COLO668 (cell line): Measurements from ENCODE around the gene SCNN1B.
"Not testable (repeated sequence)": the region's sequence is repeated elsewhere in the genome, so short reads cannot be mapped to it uniquely, and the experiment has no call there.

Experiments
- DNase-seq: peaks from one replicate; lab custom pipeline; 2025; ENCODE audit not compliant: unreplicated experiment; lab: John Stamatoyannopoulos, UW

The SCNN1B gene

DNA sequence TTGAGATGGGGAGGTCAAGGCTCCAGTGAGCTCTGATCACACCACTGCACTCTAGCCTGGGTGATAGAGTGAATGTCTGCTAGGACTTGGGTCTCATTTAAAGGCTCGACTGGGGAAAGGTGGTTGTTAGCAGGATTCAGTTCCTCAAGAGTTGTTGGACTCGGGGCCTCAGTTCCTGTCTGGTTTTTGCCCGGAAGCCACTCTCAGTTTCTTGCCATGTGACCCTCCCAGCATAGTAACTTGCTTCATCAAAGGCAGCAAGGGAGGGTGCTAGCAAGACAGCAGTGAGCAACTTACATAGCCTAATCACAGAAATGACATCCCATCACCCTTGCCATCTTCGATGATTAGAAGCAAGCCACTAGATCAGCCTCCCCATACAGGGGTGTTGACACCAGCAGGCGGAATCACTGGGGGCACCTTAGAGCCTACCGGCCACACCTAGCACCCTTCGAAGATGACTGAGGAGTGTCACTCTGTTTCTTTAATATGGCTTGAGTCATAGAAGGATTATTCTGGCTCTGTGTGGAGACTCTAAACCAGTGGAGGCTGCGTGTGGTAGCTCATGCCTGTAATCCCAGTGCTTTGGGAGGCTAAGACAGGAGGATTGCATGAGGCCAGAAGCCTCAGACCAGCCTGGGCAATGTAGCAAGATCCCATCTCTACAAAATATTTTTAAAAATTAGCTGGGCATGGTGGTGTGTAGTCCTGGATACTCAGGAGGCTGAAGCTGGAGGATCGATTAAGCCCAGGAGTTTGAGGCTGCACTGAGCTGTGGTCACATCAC is 13.2 kb upstream of the SCNN1B start:
- DNase-seq, result no peak

DNA sequence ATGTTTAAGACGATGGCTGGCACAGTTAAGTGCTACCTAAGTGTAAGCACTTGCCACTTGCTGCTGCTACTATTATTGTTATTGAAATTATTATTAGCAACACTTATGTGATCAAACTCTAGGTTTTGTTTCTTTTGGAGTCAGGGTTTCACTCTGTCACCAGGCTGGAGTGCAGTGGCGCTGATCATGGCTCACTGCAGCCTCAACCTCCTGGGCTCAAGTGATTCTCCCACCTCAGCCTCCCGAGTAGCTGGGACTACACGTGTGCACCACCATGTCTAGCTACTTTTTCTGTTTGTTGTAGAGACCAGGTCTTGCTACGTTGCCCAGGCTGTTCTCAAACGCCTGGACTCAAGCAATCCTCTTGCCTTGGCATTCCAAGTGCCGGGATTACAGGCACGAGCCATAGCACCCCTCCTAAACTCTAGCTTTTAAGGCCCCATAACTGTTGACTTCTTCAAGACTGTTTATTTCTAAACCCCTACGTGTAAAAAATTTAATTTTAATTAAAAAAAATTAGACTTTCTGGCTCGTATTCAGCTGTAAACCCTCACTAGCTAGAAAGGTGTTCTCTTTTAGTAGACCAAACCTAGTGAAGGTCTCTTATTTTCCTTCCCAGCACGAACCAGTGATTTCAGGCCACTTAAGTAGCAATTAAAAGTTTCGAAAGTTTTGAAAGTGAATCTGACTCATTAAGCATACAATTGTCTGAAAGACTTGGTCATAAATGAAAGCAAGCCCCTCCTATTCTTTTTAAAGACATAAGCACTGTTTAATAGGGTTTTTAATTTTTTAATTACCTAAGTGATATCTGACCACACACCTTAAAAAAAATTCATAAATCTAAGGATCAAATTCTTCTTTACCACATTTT is 11.7 kb upstream of the SCNN1B start:
- DNase-seq, result no peak

DNA sequence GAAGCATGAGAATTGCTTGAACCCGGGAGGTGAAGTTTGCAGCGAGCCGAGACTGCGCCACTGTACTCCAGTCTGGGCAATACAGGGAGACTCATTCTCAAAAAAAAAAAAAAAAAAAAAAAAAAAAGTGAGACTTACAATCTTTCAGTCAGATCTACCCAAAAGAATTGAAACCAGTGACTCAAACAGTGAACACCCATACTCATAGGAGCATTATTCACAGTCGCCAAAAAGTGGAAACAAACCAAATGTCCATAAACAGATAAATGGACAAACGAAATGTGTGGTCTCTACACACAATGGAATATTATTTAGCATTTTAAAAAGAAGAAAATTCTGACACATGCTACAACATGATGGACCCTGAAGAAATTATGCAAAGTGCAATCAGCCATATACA is 9.1 kb upstream of the SCNN1B start:
- DNase-seq, result no peak

DNA sequence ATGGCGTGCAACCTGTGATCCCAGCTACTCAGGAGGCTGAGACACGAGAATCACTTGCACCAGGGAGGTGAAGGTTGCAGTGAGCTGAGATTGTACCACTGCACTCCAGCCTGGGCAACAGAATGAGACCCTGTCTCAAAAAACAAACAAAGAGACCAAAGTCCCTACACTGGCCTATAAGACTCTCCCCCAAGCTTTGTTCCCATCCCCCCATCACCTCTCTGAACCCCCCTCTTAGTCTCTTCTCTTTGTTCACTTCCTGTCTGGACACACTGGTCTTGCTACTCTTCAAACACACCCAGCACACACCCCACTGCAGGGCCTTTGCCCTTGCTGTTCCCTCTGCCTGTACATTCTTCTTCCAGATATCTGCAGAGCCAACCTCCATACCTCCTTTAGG is 7.8 kb upstream of the SCNN1B start:
- no peak for DNase-seq

DNA sequence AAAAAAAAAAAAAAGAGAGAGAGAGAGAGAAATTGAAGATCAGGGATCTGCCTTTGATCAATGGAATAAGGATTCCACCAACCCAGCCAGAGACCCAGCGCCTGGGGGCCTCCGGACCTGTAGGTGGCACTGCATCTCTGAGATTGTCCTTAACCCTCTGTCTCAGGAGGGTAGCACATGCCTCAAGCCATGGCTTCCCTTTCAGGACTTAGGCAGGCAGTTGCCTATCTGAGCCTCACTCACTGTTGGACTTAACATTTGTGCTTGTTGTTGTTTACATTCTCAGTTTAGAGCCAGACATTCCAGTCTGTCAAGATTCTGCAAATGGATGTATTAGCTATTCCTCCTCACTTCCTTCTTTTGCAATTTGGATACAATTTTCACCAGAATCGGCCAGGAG is 5.1 kb upstream of the SCNN1B start:
- peak; percentile 30 for DNase-seq

DNA sequence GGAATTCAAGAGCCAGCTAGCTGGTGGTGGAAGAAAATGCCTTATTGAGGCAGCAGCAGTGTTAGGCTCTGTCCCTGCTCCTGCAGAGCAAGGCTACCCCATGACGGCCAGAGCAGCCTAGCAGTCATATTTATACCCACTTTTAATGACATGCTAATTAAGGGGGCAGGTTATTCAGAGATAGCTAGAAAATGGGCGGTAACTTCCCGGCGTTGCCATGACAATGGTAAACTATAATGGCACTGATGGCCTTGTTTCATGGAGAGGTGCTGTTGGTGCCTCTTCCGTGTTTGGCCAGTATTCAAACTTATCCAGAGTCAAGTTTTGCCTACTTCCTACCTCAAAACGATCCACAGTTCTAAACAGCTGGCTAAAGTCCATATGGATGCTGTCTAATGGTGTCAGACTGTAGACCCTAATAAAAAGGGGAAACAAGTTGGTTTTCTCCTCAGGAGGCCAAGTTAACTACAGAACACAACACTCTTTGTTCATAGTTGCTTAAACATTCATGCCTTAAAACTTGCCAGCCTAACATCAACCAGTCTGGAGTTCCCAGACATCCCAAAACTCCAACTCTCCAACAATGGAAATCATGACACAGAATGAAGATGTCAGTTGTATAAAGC is 3.7 kb upstream of the SCNN1B start:
- no peak for DNase-seq

DNA sequence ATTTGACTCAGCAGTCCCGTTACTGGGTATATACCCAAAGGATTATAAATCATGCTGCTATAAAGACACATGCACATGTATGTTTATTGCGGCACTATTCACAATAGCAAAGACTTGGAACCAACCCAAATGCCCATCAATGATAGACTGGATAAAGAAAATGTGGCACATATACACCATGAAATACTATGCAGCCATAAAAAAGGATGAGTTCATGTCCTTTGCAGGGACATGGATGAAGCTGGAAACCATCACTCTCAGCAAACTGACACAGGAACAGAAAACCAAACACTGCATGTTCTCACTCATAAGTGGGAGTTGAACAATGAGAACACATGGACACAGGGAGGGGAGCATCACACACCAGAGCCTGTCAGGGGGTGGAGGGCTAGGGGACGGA is 2.3 kb upstream of the SCNN1B start:
- DNase-seq, result not testable (repeated sequence)

DNA sequence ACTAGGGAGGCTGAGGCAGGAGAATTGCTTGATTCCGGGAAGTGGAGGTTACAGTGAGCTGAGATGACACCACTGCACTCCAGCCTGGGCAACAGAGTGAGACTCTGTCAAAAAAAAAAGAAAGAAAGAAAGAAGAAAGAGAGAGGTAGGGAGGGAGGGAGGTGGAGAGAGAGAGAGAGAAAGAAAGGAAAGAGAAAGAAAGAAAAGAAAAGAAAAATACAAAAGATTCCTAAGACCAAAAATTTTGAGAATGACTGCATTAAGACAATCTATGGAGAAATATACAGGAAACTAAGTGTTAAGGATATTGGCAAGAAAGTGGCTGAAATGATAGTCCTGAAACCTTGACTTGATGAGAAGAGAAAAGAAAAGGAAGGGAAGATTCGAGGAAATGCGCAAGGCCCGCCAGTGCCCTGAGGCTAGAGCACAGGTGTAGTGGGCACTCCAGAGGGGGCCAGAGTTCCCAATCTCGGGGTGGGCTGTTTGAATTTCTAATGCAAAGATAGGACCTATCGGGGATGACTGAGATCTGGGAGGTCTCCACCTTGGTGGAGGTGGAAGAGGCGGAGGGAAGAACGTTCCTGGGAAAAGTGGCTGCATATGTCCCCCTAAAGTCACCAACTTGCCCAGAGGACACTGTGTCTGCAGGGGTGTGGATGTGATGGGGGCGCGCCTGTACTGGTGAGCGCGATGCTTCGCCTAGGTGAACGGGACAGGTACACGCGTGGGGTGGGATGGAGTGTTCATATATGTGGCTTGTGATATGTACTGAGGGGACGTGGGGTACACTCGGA is 654 bp upstream of the SCNN1B start:
- no peak for DNase-seq

DNA sequence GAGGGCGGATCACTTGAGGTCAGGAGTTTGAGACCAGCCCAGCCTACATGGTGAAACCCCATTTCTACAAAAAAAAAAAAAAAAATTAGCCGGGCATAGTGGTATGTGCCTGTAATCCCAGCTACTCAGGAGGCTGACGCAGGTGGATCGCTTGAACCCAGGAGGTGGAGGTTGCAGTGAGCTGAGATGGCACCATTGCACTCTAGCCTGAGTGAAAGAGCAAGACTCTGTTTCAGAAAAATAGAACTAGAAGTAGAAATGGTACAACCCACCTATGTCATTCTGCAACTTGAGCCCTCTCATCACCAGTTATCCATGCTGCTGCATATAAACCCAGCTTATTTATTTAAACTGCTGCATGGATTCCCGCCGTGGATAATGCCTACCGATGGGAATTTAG is 1.6 kb downstream of the SCNN1B start:
- DNase-seq, result no peak

DNA sequence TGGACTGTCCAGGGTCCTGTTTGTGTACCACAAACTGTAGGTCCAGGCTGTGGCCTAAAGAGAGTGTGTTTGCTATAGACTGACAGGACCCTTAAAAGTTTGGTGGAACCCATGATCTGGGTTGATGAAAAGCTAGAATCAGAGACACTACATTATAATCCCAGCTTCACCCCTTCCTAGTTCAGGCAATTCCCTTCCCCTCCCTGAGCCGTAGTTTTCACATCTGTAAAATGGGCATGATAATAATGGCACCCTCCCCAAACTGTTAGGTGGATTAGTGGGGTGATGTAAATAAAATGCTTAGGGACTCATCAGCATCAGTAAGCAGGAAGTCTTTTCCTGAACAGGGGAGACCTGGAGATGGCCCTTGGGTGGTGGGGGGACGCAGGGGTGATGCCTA is 2.5 kb downstream of the SCNN1B start:
- no peak for DNase-seq

DNA sequence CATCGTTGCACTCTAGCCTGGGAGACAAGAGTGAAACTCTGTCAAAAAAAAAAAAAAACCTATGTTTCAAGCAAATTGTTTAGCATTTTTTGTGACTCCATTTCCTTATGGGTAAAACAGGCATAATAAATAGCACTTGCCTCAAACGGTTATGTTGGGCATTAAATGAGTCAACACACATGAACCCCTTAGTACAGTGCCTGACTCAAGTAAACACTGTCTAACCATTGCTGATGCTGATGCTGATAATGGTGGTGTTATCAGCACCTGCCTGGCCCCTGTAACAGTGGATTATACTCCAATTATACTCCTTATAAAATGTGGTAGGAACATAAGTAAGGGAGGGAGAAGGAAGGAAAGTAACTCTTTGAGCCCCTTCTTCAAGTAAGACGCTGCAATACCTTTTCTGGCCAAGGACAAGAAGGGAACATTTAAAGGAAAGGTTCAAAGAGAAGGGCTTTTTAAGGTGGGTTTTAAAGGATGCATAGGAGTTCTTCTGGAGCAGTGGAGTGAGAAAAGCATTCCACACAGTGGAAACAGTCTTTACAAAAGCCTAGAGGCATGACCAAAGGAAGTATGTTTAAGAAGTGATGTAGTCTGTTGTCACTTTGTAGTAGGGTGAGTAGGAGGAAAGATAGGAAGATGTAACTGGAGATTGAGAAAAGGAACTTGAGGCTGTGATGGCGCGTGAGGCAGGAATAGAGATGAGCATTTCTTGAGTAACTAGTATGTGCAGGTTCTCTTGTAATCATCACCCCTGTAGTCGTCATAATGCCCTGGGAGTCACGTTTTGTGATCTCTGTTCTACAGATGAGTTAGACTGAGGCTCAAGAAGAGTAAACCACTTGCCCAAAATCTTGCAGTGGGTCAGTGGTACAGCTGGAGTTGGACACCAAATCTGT is 4.3 kb downstream of the SCNN1B start:
- DNase-seq, result no peak

DNA sequence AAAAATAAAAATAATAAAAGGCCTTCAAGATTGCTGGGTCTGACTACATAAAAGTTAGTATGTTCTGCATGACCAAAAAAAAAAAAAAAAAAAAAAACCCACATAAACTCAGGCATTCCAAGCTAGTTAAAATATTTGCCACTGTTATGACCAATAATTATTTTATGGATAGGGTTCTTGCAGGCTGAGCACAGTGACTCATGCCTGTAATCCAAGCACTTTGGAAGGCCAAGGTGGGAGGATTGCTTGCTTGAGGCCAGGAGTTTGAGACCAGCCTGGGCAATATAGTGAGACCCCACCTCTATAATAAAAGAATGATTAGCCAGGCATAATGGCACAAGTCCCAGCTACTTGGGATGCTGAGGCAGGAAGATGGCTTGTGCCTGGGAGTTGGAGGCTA is 8.1 kb downstream of the SCNN1B start:
- no peak for DNase-seq

DNA sequence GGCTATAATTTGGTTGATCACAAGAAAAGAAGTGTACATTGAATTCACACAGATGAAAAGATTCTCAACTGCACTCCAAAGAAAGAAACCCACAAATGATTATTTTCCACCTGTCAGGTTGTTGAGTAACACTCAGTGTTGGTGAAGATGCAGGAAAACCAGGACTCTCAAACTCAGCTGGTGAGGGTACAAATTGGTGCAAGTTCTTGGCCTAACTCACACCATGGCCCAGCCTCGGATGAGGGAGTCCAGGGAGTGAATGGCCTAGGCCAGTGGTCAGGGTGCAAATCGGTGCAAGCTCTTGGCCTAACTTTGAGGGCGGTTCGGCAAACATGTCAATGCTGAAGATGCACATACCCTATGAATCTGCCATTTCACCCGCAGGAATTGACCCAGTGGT is 8.6 kb downstream of the SCNN1B start:
- DNase-seq, result no peak

DNA sequence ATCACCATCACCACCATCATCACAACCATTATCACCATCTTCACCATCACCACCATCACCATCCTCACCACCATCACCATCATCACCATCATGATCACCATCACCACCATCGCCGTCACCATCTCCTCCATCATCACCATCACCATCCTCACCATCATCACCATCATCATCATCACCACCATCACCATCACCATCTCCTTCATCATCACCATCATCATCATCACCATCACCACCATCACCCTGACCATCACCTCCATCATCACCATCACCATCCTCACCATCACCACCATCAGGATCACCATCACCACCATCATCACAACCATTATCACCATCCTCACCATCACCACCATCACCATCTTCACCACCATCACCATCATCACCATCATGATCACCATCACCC is 14.1 kb downstream of the SCNN1B start:
- no peak for DNase-seq

DNA sequence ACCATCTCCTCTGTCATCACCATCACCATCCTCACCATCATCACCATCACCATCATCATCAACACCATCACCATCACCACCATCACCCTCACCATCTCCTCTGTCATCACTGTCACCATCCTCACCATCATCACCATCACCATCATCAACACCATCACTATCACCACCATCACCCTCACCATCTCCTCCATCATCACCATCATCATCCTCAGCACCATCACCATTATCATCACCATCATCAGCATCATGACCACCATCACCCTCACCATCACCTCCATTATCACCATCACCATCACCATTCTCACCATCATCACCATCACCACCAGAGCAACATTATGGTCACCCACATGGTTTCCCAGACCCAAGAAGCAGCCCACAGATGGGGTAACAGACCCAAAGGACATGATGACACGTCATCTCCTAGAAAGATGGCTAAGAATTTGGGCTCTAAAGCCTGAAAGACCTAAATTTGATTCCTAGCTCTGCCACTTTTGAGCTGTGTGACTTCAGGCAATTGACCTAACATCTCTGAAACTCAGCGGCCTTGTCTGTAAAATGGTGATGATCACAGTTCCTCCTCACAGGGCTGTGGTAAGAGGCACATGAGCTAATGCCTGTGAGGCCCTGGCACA is 14.6 kb downstream of the SCNN1B start:
- no peak for DNase-seq

DNA sequence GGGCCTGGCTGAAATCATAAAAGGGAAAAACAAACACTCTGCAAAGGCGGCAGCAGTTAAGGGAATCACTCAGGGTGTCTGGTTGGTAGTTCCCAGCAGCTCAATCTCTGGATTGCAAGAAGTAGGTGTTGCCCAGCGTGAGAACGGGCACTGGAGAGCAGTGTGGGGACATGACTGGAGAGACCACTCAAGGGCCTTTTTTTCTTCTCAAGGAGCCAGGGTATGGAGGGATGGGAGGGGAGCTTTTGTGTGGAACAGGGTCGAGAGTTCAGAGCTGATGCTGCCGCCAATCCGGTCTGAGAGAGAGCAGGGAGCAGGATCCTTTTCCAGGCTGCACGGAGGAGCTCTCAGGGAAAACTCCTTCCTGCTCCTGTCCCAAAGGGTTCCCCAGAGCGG is 15.2 kb downstream of the SCNN1B start:
- peak; percentile 69 for DNase-seq

DNA sequence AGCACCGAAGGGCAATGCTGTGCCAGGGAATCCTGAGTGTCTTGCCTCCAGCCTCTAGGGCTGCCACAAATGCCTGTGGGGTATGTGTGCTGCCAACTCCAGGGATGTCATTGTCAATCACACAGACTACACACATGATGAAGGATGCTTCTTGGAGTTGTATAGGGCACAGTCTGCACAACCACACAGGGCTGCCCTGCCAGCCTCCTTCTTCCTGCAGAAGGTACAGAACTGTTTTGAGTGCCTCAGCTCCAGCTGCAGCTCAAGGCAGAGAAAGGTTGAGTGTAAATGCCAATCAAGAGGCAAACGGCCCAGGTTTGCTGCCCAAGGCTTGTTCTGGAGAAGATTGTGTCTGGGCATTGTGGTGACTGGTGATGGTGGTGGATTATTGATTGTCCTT is 15.6 kb downstream of the SCNN1B start:
- no peak for DNase-seq

DNA sequence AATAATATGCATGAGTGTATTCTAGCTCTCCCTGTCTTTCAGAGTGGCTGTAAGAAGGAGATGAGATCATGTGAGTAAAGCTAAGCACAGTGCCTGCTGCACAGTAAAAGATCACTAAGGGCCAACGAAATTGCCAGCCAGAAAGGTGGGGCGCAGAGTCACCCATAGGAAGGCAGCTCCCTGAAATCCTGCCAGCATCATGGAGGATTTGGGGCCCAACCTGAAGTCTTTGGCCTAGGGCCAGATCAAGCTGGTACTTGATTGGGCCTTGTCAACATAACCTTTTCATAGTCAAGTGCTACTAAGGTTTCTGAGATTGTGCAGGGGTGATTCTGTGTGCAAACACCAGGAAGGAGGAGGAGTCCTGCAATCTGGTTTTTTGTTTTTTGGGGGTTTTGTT is 16.5 kb downstream of the SCNN1B start:
- peak; percentile 41 for DNase-seq

DNA sequence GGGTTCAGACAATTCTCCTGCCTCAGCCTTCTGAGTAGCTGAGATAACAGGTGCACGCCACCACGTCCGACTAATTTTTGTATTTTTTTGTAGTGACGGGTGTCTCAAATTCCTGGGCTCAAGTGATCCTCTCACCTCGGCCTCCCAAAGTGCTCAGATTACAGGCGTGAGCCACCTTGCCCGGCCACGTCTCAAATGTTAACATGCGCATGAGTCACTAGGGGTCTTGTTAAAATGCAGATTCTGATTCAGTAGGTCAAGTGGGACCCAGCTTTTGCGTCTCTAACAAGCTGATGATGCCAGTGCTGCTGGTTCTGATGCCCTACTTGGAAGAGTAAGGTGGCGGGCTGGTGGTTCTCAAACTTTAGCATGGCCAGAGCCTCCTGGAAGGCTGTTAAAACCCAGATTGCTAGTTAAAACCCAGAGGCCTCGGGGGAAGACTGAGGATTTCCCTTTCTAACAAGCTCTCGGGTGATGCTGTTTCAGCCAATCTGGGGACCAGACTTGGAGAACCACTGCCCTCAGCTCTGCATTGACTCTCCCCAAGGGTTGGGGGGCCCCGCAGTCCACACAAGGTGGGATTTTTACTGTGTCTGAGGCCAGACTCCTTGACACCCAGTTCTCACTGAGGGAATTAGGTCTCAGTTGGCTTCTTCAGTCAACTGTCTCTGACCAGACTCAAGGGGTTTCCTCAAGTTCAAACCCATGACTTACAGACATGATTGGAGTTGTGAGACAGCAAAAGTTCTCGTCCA is 17.9 kb downstream of the SCNN1B start:
- DNase-seq, result no peak
